Measurements from ENCODE around the gene HOXC4. TPM values are rescaled to one million over a fixed set of nuclear protein-coding genes. Genes with fewer than 3 reads are reported as not detected.
"Not testable (repeated sequence)": the region's sequence is repeated elsewhere in the genome, so short reads cannot be mapped to it uniquely, and the experiment has no call there.

Gene HOXC4
- total RNA-seq, 1 donor from 2014 or later, result 0.21 TPM

DNA sequence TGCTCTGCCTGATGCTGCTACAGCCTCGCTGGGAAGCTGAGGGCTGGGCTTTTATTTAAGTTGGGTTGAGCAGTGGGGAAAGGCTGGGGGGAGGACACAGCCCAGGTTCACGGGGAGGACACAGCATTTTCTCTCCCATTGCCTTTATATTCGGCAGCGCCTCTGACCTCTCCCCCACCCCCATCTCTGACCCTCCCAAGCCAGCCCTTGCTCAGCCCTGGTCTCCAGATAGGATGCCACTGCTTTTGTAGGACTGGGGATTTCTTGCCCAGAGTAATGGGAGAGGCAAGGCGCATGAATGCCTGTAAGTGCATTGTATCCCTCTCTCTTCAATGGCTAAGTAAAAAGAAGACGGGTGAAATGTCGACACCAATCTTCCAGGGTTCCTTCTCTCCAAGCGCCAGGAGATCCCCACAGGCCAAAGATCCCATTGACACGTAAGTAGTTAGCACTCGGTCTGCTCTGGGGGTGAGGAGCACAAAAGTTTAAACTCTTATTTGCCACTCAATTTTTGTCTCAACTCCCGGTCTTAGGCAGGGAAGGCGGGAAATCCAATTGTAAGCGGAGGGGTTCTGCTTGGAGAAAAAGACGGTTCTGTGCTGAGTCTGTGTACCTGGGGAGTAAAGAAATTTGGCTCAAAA is 4.6 kb downstream of the HOXC4 start:
- DNase-seq, result no peak

DNA sequence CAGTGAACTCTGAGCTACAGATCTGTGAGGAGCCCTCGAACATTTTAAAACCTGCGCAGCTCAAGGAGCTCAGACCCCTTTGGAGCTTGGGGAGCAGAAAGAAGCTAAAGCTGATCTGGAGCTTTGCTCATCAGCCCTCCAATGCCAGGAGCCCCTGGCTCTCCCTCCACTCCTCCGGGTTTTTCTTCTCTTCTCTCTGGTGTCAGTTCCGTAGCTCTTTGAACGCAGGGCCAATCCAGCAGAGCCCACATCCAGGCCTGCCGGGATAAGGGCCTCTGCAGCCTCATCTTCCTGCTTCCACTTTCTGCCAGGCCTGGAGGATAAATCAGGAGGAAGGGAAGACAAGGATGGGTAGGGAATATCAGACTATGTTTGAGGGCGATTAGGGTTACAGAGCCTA is 6.0 kb downstream of the HOXC4 start:
- no peak for DNase-seq

DNA sequence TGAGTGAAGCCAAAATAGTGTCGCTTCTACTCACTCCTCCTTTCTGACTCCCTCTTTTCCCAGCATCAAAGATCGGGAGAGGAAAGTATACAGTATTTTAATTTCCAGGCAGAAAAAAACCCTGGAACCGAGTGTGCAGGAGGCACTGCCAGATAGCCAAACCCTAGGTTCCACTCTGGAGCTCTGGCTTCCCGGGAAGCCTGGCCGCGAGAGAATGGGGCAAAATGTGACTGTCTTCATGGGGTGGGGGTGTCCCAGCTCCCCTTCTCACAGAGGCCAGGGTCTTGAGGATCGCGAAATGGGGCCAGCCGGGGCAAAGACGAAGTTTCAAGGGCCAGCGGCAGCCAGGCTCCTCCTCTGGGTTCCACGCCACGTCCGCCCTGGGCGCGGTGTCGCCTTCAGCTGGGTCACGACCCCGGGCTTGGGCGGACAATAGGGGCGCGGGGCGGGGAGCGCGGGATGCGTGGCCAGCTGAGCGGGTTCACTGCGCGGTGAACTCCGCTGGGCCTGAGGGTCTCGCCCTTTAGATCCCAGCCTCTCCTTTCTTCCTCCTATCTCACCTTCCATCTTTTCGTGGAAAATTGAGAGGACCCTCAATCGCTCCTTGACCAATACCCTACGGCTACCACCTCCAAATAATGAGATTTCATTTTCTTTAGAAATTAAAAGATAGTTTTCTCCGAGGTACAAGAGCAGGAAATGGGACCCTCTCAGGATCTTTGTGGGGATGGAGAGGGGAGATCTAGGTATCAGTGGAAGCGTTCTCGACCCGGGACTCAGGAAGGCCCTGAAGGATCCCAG is 6.7 kb downstream of the HOXC4 start:
- DNase-seq, result no peak

DNA sequence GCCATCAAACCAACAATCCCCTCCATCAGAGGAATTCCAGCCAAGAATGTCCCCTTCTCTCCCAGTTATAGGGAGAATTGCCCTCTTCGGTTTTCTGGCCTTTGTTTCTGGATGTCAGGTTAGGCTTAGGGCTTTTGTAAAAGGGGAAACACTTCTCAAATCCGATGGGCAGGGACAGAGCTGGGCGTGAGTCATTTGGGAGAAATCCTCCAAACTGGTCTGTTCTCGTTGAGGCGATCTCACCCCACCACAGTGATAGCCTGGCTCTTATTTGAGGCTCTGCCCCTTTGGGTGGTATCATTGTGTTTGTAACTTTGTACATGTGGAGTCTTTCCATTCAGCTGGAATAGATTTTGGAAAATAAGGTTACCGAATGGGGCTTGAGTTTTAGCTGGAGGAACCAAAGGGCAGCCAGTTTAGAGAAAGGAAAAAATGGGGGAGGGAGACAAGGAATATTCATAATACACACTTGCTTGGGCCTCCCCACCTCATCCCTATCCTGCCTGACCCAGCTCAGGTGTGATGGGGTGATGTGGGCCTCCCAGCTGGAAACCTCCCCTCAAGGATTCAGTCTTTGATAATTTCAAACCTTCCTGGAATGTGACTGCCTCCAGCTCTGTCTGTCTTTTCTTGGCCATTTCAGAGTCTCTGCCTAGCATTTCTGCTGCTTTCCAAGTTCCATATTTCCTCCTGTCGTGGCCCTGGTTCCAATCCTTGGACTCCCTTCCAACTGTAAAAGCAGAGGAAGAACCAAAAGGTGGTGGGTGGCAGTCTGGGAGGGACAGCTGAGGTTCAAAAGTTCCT is 7.5 kb downstream of the HOXC4 start:
- no peak for DNase-seq

DNA sequence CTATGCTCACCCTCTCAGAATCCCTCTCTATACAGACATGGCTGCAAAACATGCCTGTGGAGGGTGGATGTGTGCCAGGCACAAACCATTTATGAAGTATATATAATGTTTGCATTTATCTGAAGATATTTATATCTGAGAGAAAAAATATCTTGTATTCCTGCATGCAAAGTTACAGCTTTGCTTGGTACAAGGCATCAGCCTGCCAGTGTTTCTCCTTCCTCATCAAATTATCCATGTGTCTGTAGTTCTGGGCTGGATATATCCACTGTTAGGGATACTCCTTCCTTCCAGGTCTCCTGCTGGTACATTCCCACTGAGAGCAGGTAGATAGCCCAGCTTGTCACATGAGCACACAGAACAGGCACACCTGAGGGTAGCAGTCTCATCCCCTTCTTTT is 12.0 kb downstream of the HOXC4 start:
- DNase-seq, result no peak

GRCh38 chr12:54066408-54066807 is 12.8 kb downstream of the HOXC4 start:
- DNase-seq, result no peak

DNA sequence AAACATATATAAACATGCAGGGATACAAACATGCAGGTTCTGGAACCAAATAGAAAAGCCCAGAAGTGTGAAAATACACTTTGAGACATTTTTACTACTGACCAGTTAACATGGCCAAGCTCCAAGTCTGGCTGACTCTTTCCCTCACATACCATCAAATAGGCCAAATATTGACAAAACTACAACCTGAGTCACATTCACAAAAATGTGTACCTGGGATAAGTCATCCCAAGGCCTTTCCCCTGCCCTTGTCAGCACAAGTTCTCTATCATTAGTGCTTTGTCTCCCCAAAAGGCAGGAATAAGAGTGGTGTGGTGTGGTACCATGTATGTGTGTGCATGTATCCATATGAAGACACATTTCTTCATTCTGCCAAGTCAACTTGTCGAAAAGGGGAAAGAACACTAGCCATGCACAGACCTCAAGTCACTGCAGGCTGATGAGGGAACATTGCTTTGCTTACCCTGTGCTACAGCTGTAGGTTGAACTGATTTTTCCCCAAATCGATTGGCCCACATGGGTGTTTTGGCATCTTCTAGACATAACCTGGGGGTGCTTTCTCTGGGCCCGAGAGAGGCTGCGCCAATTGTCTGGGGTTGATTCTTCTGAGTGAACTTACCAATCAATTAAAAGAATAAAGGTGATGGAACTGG is 14.9 kb downstream of the HOXC4 start:
- DNase-seq, result no peak

DNA sequence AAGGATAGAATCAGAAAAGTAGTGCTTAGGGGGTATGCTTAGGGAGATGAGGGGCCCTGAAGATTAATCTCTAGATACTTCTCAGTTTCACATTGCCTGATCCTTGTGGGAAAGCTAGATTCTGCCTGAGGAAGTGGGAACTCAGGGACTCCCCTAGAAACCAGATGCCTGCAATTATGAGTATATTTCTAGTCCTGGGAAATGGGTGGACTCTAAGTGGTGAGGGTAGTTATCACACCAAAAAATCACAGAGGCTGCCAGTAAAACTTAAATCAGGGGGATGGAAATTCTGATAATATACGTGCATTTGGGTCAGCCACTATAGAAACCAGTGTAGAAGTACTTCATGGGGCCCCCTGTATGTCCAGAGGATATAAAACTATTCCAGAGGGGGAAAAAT is 18.3 kb downstream of the HOXC4 start:
- no peak for DNase-seq

GRCh38 chr12:54074308-54074707 is 20.7 kb downstream of the HOXC4 start:
- DNase-seq, result no peak

GRCh38 chr12:54075409-54075808 is 21.8 kb downstream of the HOXC4 start:
- DNase-seq, result no peak

DNA sequence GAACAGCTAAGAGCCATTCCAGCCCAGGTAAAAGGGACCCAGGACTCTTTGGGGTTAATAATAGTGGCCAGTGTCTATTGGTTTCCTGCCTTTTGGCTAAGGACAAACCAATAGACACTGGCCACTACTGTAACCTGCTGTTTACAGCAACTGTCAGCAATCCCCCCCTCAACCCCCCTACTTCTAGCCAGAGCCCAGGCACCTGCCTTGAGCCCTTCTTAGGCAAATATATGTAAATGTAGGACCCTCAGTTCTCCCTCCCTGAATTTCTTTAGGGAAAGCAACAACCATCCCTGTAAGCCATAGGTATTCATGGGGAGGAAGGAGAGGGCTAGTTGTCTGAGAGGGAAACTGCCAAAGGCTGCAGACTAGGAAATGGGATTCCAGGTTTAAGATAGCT is 22.3 kb downstream of the HOXC4 start:
- no peak for DNase-seq

- DNase-seq, result not testable (repeated sequence)
These were observed 24.2 kb downstream of the HOXC4 start for GRCh38 chr12:54077843-54078242.

DNA sequence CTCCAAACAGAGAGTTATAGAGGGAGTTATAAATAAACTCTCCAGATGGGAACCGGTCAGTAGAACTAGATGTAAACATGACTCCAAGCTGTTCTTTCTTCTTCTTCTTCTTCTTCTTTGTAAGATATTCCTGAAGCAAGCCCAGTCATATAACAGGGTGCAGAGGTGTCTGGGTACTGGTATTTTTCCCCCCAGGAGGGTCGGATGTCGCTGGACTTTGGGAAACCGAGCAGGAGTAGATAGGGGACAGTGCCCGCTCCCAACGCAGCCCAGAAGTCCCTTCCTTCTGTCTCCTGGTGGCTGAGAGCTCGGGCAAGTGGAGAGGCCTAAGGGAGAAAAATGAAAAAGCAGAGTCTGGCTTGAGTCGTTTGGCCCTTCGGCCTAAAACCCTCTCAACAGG is 25.5 kb downstream of the HOXC4 start:
- DNase-seq, result not testable (repeated sequence)

DNA sequence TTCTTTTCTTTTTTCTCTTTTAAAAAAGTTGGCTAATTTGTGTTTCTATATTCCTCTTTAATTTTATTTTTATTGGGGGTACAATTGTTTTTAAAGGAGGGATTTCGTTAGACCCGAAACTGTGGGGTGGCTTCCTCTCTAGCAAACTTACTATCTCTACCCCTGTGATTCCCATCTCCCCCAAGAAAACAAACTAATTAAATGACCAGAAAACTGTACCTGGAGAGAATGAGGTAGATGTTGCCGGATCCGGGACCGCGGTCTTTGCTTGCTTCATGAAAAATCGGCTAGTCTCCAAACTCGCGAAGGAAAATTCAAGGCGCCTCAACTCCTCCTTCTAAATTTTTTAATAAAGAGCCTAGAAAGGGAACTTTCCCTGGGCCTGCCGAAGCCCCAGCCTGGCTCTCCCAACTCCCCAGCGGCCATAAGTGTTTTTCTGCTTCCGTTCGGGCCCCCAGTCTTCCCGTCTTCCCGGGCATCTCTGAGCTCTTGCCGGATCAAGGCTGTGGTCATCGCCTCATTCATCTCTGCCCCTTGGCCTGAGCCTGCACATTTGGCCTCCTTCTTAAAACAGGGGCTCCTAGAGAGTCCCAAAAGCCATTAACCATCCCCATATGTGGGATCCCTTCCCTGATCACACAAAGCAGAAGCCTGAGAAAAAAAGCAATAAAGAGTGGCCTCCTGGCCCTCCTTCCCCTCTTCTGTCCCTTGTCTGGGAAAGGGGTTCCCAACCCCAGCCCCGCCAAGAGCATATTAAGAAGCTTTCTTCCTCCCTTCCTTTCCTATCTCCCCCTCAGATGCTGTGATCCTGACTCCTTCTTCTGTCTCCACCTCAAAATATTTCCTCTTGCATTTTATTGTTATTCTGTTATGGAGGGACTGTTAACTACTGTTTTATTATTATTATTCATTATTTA is 26.6 kb downstream of the HOXC4 start:
- DNase-seq, result not testable (repeated sequence)

GRCh38 chr12:54081053-54081514 is 27.4 kb downstream of the HOXC4 start:
- not testable (repeated sequence) for DNase-seq

GRCh38 chr12:54081581-54082396 is 28.2 kb downstream of the HOXC4 start:
- not testable (repeated sequence) for DNase-seq

GRCh38 chr12:54082397-54082892 is 28.8 kb downstream of the HOXC4 start:
- DNase-seq, result peak; percentile 38

GRCh38 chr12:54088011-54088410 is 34.4 kb downstream of the HOXC4 start:
- DNase-seq, result not testable (repeated sequence)

DNA sequence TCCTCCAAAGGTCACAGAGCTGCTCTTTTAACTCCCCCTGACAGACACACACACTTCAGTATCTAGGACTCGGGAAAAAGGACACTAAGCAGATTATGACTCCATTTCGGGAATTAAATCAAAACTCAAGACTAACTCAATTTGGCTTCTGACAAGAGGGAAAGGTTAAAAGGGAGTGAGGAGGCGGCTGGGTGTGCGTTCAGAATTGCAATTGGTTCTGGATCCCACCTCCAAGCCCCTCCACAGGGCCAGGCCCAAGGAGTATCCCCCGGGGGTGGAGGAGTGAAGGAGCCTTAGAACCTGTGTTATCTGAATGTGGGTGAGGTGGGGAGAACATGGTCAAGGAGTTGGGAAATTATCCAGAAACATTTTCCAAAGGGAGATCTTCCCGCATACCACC is 35.8 kb downstream of the HOXC4 start:
- DNase-seq, result not testable (repeated sequence)

GRCh38 chr12:54090312-54090711 is 36.7 kb downstream of the HOXC4 start:
- DNase-seq, result not testable (repeated sequence)
